IMR-90 (cell line): ENCODE measurements around the gene AMFR. TPM values are rescaled to one million over a fixed set of nuclear protein-coding genes. Genes with fewer than 3 reads are reported as not detected.

Source experiments
- ATAC-seq: fragments of 200-7000 bp; cut with Tn5 transposase; 2 replicates; pipeline ENCODE4 v1.9.1; 2020; ENCODE audit warnings: low read depth, mild to moderate bottlenecking, moderate library complexity
- BruUV-seq: library from RNA; stranded (reverse); fragments of 400-500 nt; replicated peaks from 2 replicates; lab custom pipeline; 2021; lab: Mats Ljungman, UMichigan
- CTCF ChIA-PET: fragments of 300-600 bp; formaldehyde crosslinking; extraction: SDS; loops from one replicate; lab custom pipeline; 2021; ENCODE audit warnings: antibody characterized with exemption; lab: Yijun Ruan, JAX
- POLR2A ChIA-PET: fragments of 300-600 bp; sonication (Branson Sonifier 250); formaldehyde crosslinking; loops from one replicate; lab custom pipeline; 2022; ENCODE audit warnings: antibody characterized with exemption; ENCODE audit not compliant: unreplicated experiment; lab: Charles Lee
- DNase-seq: peaks from one replicate; pipeline ENCODE4 v3.0.0; 2013
- H2AFZ ChIP-seq: replicated peaks from 2 replicates; pipeline ENCODE3; 2013; ENCODE audit warnings: low read length, mild to moderate bottlenecking; ENCODE audit not compliant: poor library complexity
- H2AK5ac ChIP-seq: 2 replicates; pipeline ENCODE4 v1.6.1; 2013; ENCODE audit warnings: low read depth, low read length, inconsistent platforms
- H2AK9ac ChIP-seq: replicated peaks from 2 replicates; pipeline ENCODE3; 2013; ENCODE audit warnings: mild to moderate bottlenecking, low read depth, low read length, moderate library complexity; ENCODE audit not compliant: poor library complexity
- H2BK120ac ChIP-seq: 2 replicates; pipeline ENCODE4 v1.6.1; 2013; ENCODE audit warnings: low read depth, low read length, inconsistent platforms
- H2BK15ac ChIP-seq: 3 replicates; pipeline ENCODE4 v1.6.1; 2013; ENCODE audit warnings: low read depth, low read length, inconsistent platforms
- H2BK20ac ChIP-seq: 2 replicates; pipeline ENCODE4 v1.6.1; 2013; ENCODE audit warnings: low read depth, mild to moderate bottlenecking, inconsistent platforms, low read length, moderate library complexity
- H2BK5ac ChIP-seq: 2 replicates; pipeline ENCODE4 v1.6.1; 2013; ENCODE audit warnings: mild to moderate bottlenecking, low read depth, low read length, inconsistent platforms; ENCODE audit not compliant: poor library complexity, severe bottlenecking
- H3K14ac ChIP-seq: replicated peaks from 2 replicates; pipeline ENCODE4 v1.6.1; 2013; ENCODE audit warnings: low read depth, low read length, inconsistent platforms
- H3K18ac ChIP-seq: 2 replicates; pipeline ENCODE4 v1.6.1; 2013; ENCODE audit warnings: low read depth, low read length, control low read depth
- H3K23ac ChIP-seq: 2 replicates; pipeline ENCODE4 v1.6.1; 2013; ENCODE audit warnings: low read depth, low read length, inconsistent platforms
- H3K27ac ChIP-seq: 2 replicates; pipeline ENCODE4 v1.5.1; 2013; ENCODE audit warnings: mild to moderate bottlenecking, control low read depth, low read length; ENCODE audit not compliant: insufficient read depth
- H3K27me3 ChIP-seq: 2 replicates; pipeline ENCODE4 v1.6.1; 2013; ENCODE audit warnings: low read length; ENCODE audit not compliant: control insufficient read depth, insufficient read depth
- H3K36me3 ChIP-seq: 2 replicates; pipeline ENCODE4 v1.6.1; 2013; ENCODE audit warnings: low read length, mixed read lengths; ENCODE audit not compliant: control insufficient read depth, insufficient read depth
- H3K4ac ChIP-seq: 2 replicates; pipeline ENCODE4 v1.6.1; 2013; ENCODE audit warnings: low read depth, low read length, inconsistent platforms
- H3K4me1 ChIP-seq: 2 replicates; pipeline ENCODE4 v1.6.1; 2013; ENCODE audit warnings: low read length, mixed read lengths; ENCODE audit not compliant: control insufficient read depth, insufficient read depth
- H3K4me2 ChIP-seq: 2 replicates; pipeline ENCODE4 v1.6.1; 2013; ENCODE audit warnings: low read depth, mild to moderate bottlenecking, control low read depth, low read length, moderate library complexity
- H3K4me3 ChIP-seq: 2 replicates; pipeline ENCODE4 v1.5.1; 2013; ENCODE audit warnings: low read depth, mild to moderate bottlenecking, control low read depth, low read length, moderate library complexity; ENCODE audit not compliant: insufficient read depth
- H3K56ac ChIP-seq: 2 replicates; pipeline ENCODE4 v1.6.1; 2013; ENCODE audit warnings: low read length, inconsistent platforms; ENCODE audit not compliant: insufficient read depth; ENCODE audit errors: extremely low read depth
- H3K79me1 ChIP-seq, 2 experiments: 2 replicates each; pipeline ENCODE4 v1.6.1; 2013; ENCODE audit warnings: low read length in 2 of 2, inconsistent platforms in 1 of 2, low read depth in 1 of 2
- H3K9ac ChIP-seq: 2 replicates; pipeline ENCODE4 v1.6.1; 2013; ENCODE audit warnings: low read depth, low read length, control low read depth
- H3K9me1 ChIP-seq: 2 replicates; pipeline ENCODE4 v1.6.1; 2013; ENCODE audit warnings: low read length, inconsistent platforms; ENCODE audit not compliant: insufficient read depth
- H3K9me3 ChIP-seq: 2 replicates; pipeline ENCODE4 v1.6.1; 2013; ENCODE audit warnings: low read length; ENCODE audit not compliant: control insufficient read depth, insufficient read depth
- H4K20me1 ChIP-seq: 2 replicates; pipeline ENCODE4 v1.6.1; 2013; ENCODE audit warnings: low read length, inconsistent platforms; ENCODE audit not compliant: insufficient read depth
- H4K5ac ChIP-seq: 2 replicates; pipeline ENCODE4 v1.6.1; 2013; ENCODE audit warnings: mild to moderate bottlenecking, low read depth, low read length, control low read depth
- H4K8ac ChIP-seq, 2 experiments: 2 replicates each; pipeline ENCODE4 v1.6.1; 2013; ENCODE audit warnings: low read depth in 2 of 2, low read length in 2 of 2, control low read depth in 1 of 2, inconsistent platforms in 1 of 2
- H4K91ac ChIP-seq: 2 replicates; pipeline ENCODE4 v1.6.1; 2013; ENCODE audit warnings: low read depth, low read length, inconsistent platforms; ENCODE audit not compliant: insufficient read depth
- BHLHE40 ChIP-seq: fragments of 150-350 bp; IDR thresholded peaks from 2 replicates; pipeline ENCODE4 v1.6.1; 2016; ENCODE audit warnings: mild to moderate bottlenecking, low read depth, low read length
- CEBPB ChIP-seq: IDR thresholded peaks from 2 replicates; pipeline ENCODE4 v1.6.1; 2012; ENCODE audit warnings: low read depth, low read length, improper control_type of control experiment
- CHD1 ChIP-seq: IDR thresholded peaks from 2 replicates; pipeline ENCODE4 v1.6.1; 2012; ENCODE audit warnings: low read depth, low read length, improper control_type of control experiment
- CTCF ChIP-seq: conservative IDR thresholded peaks from 2 replicates; pipeline ENCODE4 v1.5.1; 2012; ENCODE audit warnings: mild to moderate bottlenecking, low read depth, low read length, improper control_type of control experiment
- ELK1 ChIP-seq: fragments of 150-350 bp; IDR thresholded peaks from 2 replicates; pipeline ENCODE4 v1.6.1; 2016; ENCODE audit warnings: low read depth, mild to moderate bottlenecking, low read length, moderate library complexity, borderline replicate concordance
- FOS ChIP-seq: fragments of 150-350 bp; IDR thresholded peaks from 2 replicates; pipeline ENCODE4 v1.6.1; 2016; ENCODE audit warnings: low read depth, low read length
- MAFK ChIP-seq: IDR thresholded peaks from 2 replicates; pipeline ENCODE4 v1.6.1; 2012; ENCODE audit warnings: low read depth, low read length, improper control_type of control experiment
- MAZ ChIP-seq: IDR thresholded peaks from 2 replicates; pipeline ENCODE4 v1.6.1; 2012; ENCODE audit warnings: low read depth, mild to moderate bottlenecking, low read length, improper control_type of control experiment, moderate library complexity, borderline replicate concordance
- MXI1 ChIP-seq: IDR thresholded peaks from 2 replicates; pipeline ENCODE4 v1.6.1; 2012; ENCODE audit warnings: low read depth, mild to moderate bottlenecking, low read length, moderate library complexity, borderline replicate concordance
- NFE2L2 ChIP-seq: fragments of 150-350 bp; IDR thresholded peaks from 2 replicates; pipeline ENCODE4 v1.6.1; 2016; ENCODE audit warnings: low read depth, mild to moderate bottlenecking, low read length
- POLR2A ChIP-seq: IDR thresholded peaks from 2 replicates; pipeline ENCODE4 v1.6.1; 2012; ENCODE audit warnings: mild to moderate bottlenecking, low read depth, low read length
- RAD21 ChIP-seq: IDR thresholded peaks from 2 replicates; pipeline ENCODE4 v1.6.1; 2012; ENCODE audit warnings: low read length, improper control_type of control experiment
- RCOR1 ChIP-seq: IDR thresholded peaks from 2 replicates; pipeline ENCODE4 v1.6.1; 2012; ENCODE audit warnings: mild to moderate bottlenecking, low read length, improper control_type of control experiment; ENCODE audit not compliant: insufficient replicate concordance
- SMC3 ChIP-seq: fragments of 150-350 bp; IDR thresholded peaks from 2 replicates; pipeline ENCODE4 v1.6.1; 2016; ENCODE audit warnings: low read depth, mild to moderate bottlenecking, antibody characterized with exemption, low read length, moderate library complexity
- USF2 ChIP-seq: fragments of 150-350 bp; IDR thresholded peaks from 2 replicates; pipeline ENCODE4 v1.6.1; 2017; ENCODE audit warnings: mild to moderate bottlenecking, antibody characterized with exemption, low read length, low read depth
- WGBS, 2 experiments: methylation state at CpG; one replicate each; pipeline versions ENCODE4 v1.1.5 to v1.1.7; 2013; ENCODE audit warnings: missing lambda C conversion rate in 2 of 2; ENCODE audit not compliant: insufficient read length in 1 of 2; ENCODE audit errors: extremely low coverage in 2 of 2; 5-methylcytosine and 5-hydroxymethylcytosine counted together
- dilution Hi-C: fragments of 300-500 bp; cut with HindIII; formaldehyde crosslinking; loops from one replicate; pipeline ENCODE4 v1.14.3; 2018; ENCODE audit warnings: low sequenced_read_pairs; ENCODE audit not compliant: unreplicated experiment
- in situ Hi-C: fragments of 300-500 bp; cut with MboI; formaldehyde crosslinking; loops from 3 replicates; pipeline ENCODE4 v1.14.3; 2019; ENCODE audit warnings: low sequenced_read_pairs, inconsistent platforms, mixed read lengths
- intact Hi-C: fragments of 100-400 bp; cut with micrococcal nuclease; formaldehyde crosslinking; loops from 2 replicates; pipeline ENCODE4 v1.10.0; 2022
- polyA plus RNA-seq, 3 experiments: library from polyadenylated mRNA; depleted of rRNA; stranded (reverse); fragments of >200 nt; gene quantifications; 2 replicates each; pipeline ENCODE4 v1.2.3, GENCODE V29; 2012; ENCODE audit warnings: low replicate concordance in 1 of 3
- total RNA-seq: library from RNA; depleted of rRNA; stranded (reverse); fragments of >200 nt; gene quantifications from 2 replicates; pipeline ENCODE4 v1.2.3, GENCODE V29; 2012

The AMFR gene
- total and polyA plus RNA-seq, 2 of the 4 experiments (the other 2 are of a cell fraction): 60.7 to 216 TPM

GRCh38 chr16:56357765-56358322 lies 67.5 kb downstream of the AMFR start:
- Histone ChIP-seq H3K9me3 (no peaks in the 10 kb centered on the region), H3K4me1 (peaks cover 12% of the 10 kb centered on the region), H4K91ac (peak overlapping the region; percentile 99), H3K79me1 (peaks cover 0 to 8% of the 10 kb centered on the region in 2 experiments; a peak in 1 of 4 replicates), H4K5ac (peak overlapping the region; percentile 91), H3K36me3 (peaks cover 16% of the 10 kb centered on the region), H4K20me1 (no peaks in the 10 kb centered on the region), H4K8ac (peak overlapping the region; percentile 84 to 93), H3K27ac (peak overlapping the region; percentile 78), H2BK120ac (peak overlapping the region; percentile 75), H2AK9ac (peak overlapping the region; percentile 92), H3K56ac (peak overlapping the region; percentile 87; the same call in 1 of the 2 replicates), H3K23ac (peak overlapping the region; percentile 82), H2BK15ac (peak overlapping the region; percentile 90; the same call in 2 of the 3 replicates), H2AFZ (peak overlapping the region; percentile 95), H2BK5ac (peak overlapping the region; percentile 87), H3K4ac (peak overlapping the region; percentile 89), H3K4me3 (no peak overlapping the region), H3K27me3 (no peaks in the 10 kb centered on the region), H3K4me2 (peak overlapping the region; percentile 76), H3K9ac (peak overlapping the region; percentile 58), H3K9me1 (peaks cover 8% of the 10 kb centered on the region), H3K14ac (peak overlapping the region; percentile 86), H2AK5ac (peak overlapping the region; percentile 95), H2BK20ac (peak overlapping the region; percentile 60), H3K18ac (peak overlapping the region; percentile 80)
- ATAC-seq: no peak
- ChIA-PET CTCF (no interaction called here), POLR2A (no interaction called here)
- 80% methylated on average over 1 of the region's 13 CpGs; no CpG with 5 or more reads in 1 of the 2 experiments for WGBS, 2 experiments
- dilution Hi-C loops: no loop called here
- TF ChIP-seq MAFK (no peak), CEBPB (no peak), CTCF (no peak), USF2 (no peak), MAZ (no peak), POLR2A (no peak), RAD21 (no peak), NFE2L2 (no peak), MXI1 (no peak), BHLHE40 (no peak), CHD1 (no peak), SMC3 (no peak), ELK1 (no peak), RCOR1 (no peak), FOS (no peak)
- intact Hi-C loops: loop anchor here (2.0 to 10.0 kb wide), 2 partner anchors 67 to 247 kb away; partner anchors contain the start of genes AMFR and MT2A
- no TSS peak for BruUV-seq
- no peak for DNase-seq
- in situ Hi-C loops: loop anchor here (25.0 kb wide), 1 partner anchor 871 kb away; the partner anchor contains the start of gene MMP2
